GM18505 (cell line): ENCODE results near the gene EIF4B.
A peak's percentile ranks its signal among the peaks of the same experiment; 100 is the strongest.

Source experiments
- ATAC-seq: cut with Tn5 transposase; IDR thresholded peaks from one replicate; pipeline ENCODE4 v1.9.1; 2021; ENCODE audit not compliant: unreplicated experiment
- POLR2A ChIP-seq: IDR thresholded peaks from 4 replicates; pipeline ENCODE4 v1.6.1; 2011; ENCODE audit warnings: borderline replicate concordance; ENCODE audit not compliant: insufficient read depth, insufficient read length; ENCODE audit errors: extremely low read depth

The EIF4B gene

GRCh38 chr12:53005986-53006809 is at the start of gene EIF4B:
TSS of gene EIF4B (plus strand) at chr12:53006456. CDS start at chr12:53006484, 28 bp downstream.
- peak; percentile 90 for ATAC-seq

GRCh38 chr12:52956987-52957386 is 49.3 kb upstream of the EIF4B start:
- no peak for TF ChIP-seq POLR2A
- ATAC-seq: no peak

More at GRCh38 chr12:53005986-53006809, at the start of gene EIF4B:
- TF ChIP-seq POLR2A: peak; percentile 82

GRCh38 chr12:52964556-52965336 is 41.5 kb upstream of the EIF4B start:
- no peak for TF ChIP-seq POLR2A
- ATAC-seq: no peak

- no peak for TF ChIP-seq POLR2A
- no peak for ATAC-seq
Measured at GRCh38 chr12:52965337-52965731, 40.9 kb upstream of the EIF4B start.

- TF ChIP-seq POLR2A: no peak
- ATAC-seq: no peak
Measured at GRCh38 chr12:52969166-52969795, 37.0 kb upstream of the EIF4B start.

- TF ChIP-seq POLR2A: no peak
- ATAC-seq: no peak
Measured at GRCh38 chr12:52969828-52970569, 36.3 kb upstream of the EIF4B start.

GRCh38 chr12:52971679-52972329 is 34.5 kb upstream of the EIF4B start:
- no peak for ATAC-seq
- TF ChIP-seq POLR2A: no peak

- ATAC-seq: no peak
- TF ChIP-seq POLR2A: no peak
Measured at GRCh38 chr12:52975204-52975603, 31.1 kb upstream of the EIF4B start.

GRCh38 chr12:52975820-52976573 is 30.3 kb upstream of the EIF4B start:
- ATAC-seq: no peak
- TF ChIP-seq POLR2A: no peak

GRCh38 chr12:52976574-52977071 is 29.6 kb upstream of the EIF4B start:
- ATAC-seq: no peak
- no peak for TF ChIP-seq POLR2A

GRCh38 chr12:52977170-52977569 is 29.1 kb upstream of the EIF4B start:
- no peak for ATAC-seq
- no peak for TF ChIP-seq POLR2A
